ENCODE measurements around the gene EHF.
"Not testable (repeated sequence)": the region's sequence is repeated elsewhere in the genome, so short reads cannot be mapped to it uniquely, and the experiment has no call there.

The EHF gene

DNA sequence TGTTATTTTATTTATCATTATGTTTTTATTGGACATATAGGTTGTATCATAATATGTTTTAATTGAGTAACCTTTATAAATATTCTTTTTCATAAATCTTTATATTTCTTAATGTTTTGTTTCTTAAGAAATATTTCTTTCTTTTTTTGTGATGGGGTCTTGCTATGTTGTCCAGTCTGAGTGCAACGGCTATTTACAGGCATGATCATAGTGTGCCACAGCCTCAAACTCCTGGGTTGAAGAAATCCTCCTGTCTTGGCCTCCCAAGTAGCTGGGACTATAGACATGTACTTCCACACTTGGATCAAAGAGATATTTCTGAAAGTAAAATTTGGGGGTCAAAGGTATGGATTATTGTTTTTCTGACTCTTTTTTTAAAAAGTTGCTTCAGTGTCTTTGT, 53.1 kb downstream of the EHF start:
- DNase-seq: no peak

DNA sequence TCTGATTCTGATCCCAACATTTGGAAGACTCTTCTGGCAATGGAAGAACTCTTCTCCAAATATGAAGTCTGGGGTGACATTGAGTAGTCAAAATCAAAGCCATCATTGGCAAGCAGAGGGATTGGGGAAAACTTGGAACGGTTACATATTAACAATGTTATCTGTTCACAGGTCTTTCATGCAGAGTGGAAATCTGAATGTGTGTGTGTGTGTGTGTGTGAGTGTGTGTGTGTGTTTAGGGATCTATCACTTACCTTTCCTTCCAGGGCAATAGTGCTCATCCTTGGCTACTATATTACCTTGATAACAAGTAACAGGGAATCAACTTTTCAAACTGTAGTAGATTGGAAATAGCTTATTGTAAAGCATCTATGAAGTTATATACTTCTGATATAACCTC, 55.3 kb downstream of the EHF start:
- no peak for DNase-seq

DNA sequence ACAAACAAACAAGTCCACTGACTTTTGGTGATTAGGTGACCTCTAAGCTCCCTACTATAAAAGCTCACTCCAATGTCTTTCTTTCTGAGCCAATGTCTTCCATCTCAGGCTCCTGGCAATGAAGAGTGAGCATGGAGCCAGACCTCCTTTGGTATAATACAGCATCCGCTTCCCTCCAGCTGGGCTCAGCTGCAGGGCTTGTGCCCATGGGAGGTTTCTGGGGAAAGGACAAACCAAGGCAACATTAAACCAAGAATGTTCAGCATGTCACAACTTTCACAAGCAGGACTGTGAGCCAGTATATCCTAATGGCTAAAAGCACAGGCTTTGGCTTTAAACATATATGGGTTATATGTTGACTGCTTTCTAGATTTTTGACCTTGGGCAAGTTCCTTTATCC, 58.8 kb downstream of the EHF start:
- DNase-seq: no peak

- DNase-seq: no peak
Observed at GRCh38 chr11:34680206-34680605, 59.3 kb downstream of the EHF start.

GRCh38 chr11:34680918-34681586, 60.2 kb downstream of the EHF start:
- DNase-seq: no peak

DNA sequence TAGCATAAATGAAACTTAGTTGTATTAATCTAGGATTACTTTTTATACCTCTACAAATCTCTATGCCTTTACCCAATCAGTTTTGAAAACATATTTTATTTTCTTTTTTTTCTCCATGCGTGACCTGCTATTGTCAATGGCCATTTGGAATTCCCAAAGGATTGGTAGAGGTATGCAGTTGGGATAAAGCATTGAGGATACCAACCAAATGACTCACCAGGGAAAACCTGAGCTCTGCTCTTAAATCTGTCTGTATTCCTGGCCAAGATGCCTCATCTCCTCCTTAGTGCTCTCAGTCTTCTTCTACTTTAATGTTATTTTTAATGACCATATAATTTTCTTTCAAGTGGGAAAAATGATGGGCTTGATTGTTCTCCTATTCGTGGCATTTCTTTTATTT, 61.9 kb downstream of the EHF start:
- DNase-seq: no peak

GRCh38 chr11:34683396-34683795, 62.5 kb downstream of the EHF start:
- no peak for DNase-seq

DNA sequence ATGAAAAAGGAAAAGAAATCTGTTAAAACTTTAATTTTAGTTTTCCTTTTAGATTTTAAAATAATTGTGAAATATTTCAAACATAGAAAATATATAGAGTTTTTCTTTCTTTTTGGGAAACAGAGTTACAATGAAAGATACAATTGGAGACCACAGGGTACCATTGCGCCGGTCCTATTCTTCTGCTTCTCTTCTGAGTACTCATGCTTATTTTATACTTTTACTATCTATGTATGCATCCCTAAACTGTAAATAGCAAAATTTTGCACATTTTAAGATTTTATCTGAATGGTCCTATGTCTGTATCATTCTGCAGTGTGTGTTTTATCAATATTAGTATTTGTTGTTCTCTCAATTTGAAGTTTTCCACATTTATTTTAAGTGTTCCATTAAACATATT, 65.0 kb downstream of the EHF start:
- DNase-seq: no peak

- not testable (repeated sequence) for DNase-seq
Observed at GRCh38 chr11:34692299-34692698, 71.4 kb downstream of the EHF start.

GRCh38 chr11:34696862-34697261, 76.0 kb downstream of the EHF start:
- no peak for DNase-seq

GRCh38 chr11:34706709-34707461, 86.0 kb downstream of the EHF start:
- no peak for DNase-seq

- no peak for DNase-seq
Observed at GRCh38 chr11:34707462-34707840, 86.6 kb downstream of the EHF start.
